SK-N-SH treated with all-trans-retinoic acid at 6 μM for 48 hours (cell line): Measurements from ENCODE around the gene OGT.

Experiments
- ATAC-seq: fragments of 200-7000 bp; cut with Tn5 transposase; 3 replicates; pipeline ENCODE4 v1.9.1; 2020; ENCODE audit warnings: mild to moderate bottlenecking, moderate library complexity
- ARNTL ChIP-seq: fragments of 450-650 bp; formaldehyde crosslinking; IDR thresholded peaks from 2 replicates; pipeline ENCODE4 v1.5.0; 2020; ENCODE audit warnings: low read depth, mild to moderate bottlenecking, moderate library complexity, borderline replicate concordance
- BACH2 ChIP-seq: fragments of 250-450 bp; sonication (Bioruptor Pico); IDR thresholded peaks from 2 replicates; pipeline ENCODE4 v1.9.0; 2021; ENCODE audit warnings: mild to moderate bottlenecking, borderline replicate concordance
- CREB5 ChIP-seq: fragments of 250-450 bp; sonication (Bioruptor Pico); IDR thresholded peaks from 2 replicates; pipeline ENCODE4 v1.5.1; 2020; ENCODE audit warnings: low read depth, mild to moderate bottlenecking, moderate library complexity
- CSDC2 ChIP-seq: fragments of 250-450 bp; sonication (Bioruptor Pico); IDR thresholded peaks from 2 replicates; pipeline ENCODE4 v1.5.0; 2020; ENCODE audit warnings: mild to moderate bottlenecking, moderate library complexity
- ESRRG ChIP-seq: fragments of 250-450 bp; sonication (Bioruptor Pico); IDR thresholded peaks from 2 replicates; pipeline ENCODE4 v1.6.1; 2021; ENCODE audit warnings: mild to moderate bottlenecking
- GLIS3 ChIP-seq: fragments of 250-450 bp; sonication (Bioruptor Pico); IDR thresholded peaks from 2 replicates; pipeline ENCODE4 v1.5.0; 2020; ENCODE audit warnings: mild to moderate bottlenecking, moderate library complexity
- OSR1 ChIP-seq: fragments of 250-450 bp; sonication (Bioruptor Pico); IDR thresholded peaks from 2 replicates; pipeline ENCODE4 v1.8.0; 2022; ENCODE audit warnings: moderate library complexity, mild to moderate bottlenecking, inconsistent platforms
- PATZ1 ChIP-seq: fragments of 250-450 bp; sonication (Bioruptor Pico); IDR thresholded peaks from 2 replicates; pipeline ENCODE4 v1.8.0; 2020; ENCODE audit warnings: mild to moderate bottlenecking, moderate library complexity, borderline replicate concordance
- POU6F1 ChIP-seq: fragments of 250-450 bp; sonication (Bioruptor Pico); IDR thresholded peaks from 2 replicates; pipeline ENCODE4 v1.8.0; 2021; ENCODE audit warnings: low read depth, mild to moderate bottlenecking, moderate library complexity, borderline replicate concordance
- PPARA ChIP-seq: fragments of 250-450 bp; sonication (Bioruptor Pico); IDR thresholded peaks from 2 replicates; pipeline ENCODE4 v1.5.0; 2020; ENCODE audit warnings: mild to moderate bottlenecking, borderline replicate concordance
- RARB ChIP-seq: fragments of 250-450 bp; sonication (Bioruptor Pico); IDR thresholded peaks from 2 replicates; pipeline ENCODE4 v1.8.0; 2021; ENCODE audit warnings: mild to moderate bottlenecking, moderate library complexity
- SNAI2 ChIP-seq: fragments of 250-450 bp; sonication (Bioruptor Pico); IDR thresholded peaks from 2 replicates; pipeline ENCODE4 v1.5.0; 2020; ENCODE audit warnings: mild to moderate bottlenecking, moderate library complexity
- TCF4 ChIP-seq: fragments of 250-450 bp; sonication (Bioruptor Pico); IDR thresholded peaks from 2 replicates; pipeline ENCODE4 v1.8.0; 2021; ENCODE audit warnings: mild to moderate bottlenecking, moderate library complexity, borderline replicate concordance
- TOX ChIP-seq: fragments of 250-450 bp; sonication (Bioruptor Pico); IDR thresholded peaks from 2 replicates; pipeline ENCODE4 v1.8.0; 2021; ENCODE audit warnings: mild to moderate bottlenecking, moderate library complexity, borderline replicate concordance
- TSHZ2 ChIP-seq: fragments of 250-450 bp; sonication (Bioruptor Pico); IDR thresholded peaks from 2 replicates; pipeline ENCODE4 v1.5.0; 2020; ENCODE audit warnings: mild to moderate bottlenecking, moderate library complexity
- ZC3H10 ChIP-seq: fragments of 250-450 bp; sonication (Bioruptor Pico); IDR thresholded peaks from 2 replicates; pipeline ENCODE4 v1.5.1; 2021; ENCODE audit warnings: mild to moderate bottlenecking, moderate library complexity
- ZFP3 ChIP-seq: fragments of 250-450 bp; sonication (Bioruptor Pico); IDR thresholded peaks from 2 replicates; pipeline ENCODE4 v1.5.0; 2020; ENCODE audit warnings: mild to moderate bottlenecking, moderate library complexity
- ZFP30 ChIP-seq: fragments of 450-650 bp; formaldehyde crosslinking; IDR thresholded peaks from 2 replicates; pipeline ENCODE4 v1.5.0; 2022; ENCODE audit warnings: mild to moderate bottlenecking, moderate library complexity
- ZNF565 ChIP-seq: fragments of 450-650 bp; formaldehyde crosslinking; conservative IDR thresholded peaks from 2 replicates; pipeline ENCODE4 v1.5.0; 2020; ENCODE audit warnings: low read depth, mild to moderate bottlenecking, moderate library complexity
- ZNF70 ChIP-seq: fragments of 450-650 bp; formaldehyde crosslinking; IDR thresholded peaks from 2 replicates; pipeline ENCODE4 v1.5.0; 2020; ENCODE audit warnings: mild to moderate bottlenecking, moderate library complexity

OGT gene

GRCh38 chrX:71514367-71515037, 18.4 kb upstream of the OGT start:
- no peak for ATAC-seq
- TF ChIP-seq TCF4 (CRISPR knock-in tag) (no peak), TSHZ2 (CRISPR knock-in tag) (no peak), POU6F1 (no peak), OSR1 (CRISPR knock-in tag) (no peak), GLIS3 (CRISPR knock-in tag) (no peak)
- TF ChIP-seq, all 23 proteins: peak for 0

GRCh38 chrX:71515038-71515396, 17.9 kb upstream of the OGT start:
- no peak for TF ChIP-seq ZNF565
- ATAC-seq, result no peak

- no peak for ATAC-seq
- TF ChIP-seq ARNTL (CRISPR knock-in tag) (no peak), PATZ1 (no peak), ZFP3 (CRISPR knock-in tag) (no peak), POU6F1 (no peak), ZFP30 (CRISPR knock-in tag) (no peak), CSDC2 (CRISPR knock-in tag) (no peak), RARB (no peak), ESRRG (CRISPR knock-in tag) (no peak), ZC3H10 (CRISPR knock-in tag) (no peak), GLIS3 (CRISPR knock-in tag) (no peak), SNAI2 (no peak), ZNF565 (no peak), BACH2 (no peak), PPARA (CRISPR knock-in tag) (no peak), CREB5 (CRISPR knock-in tag) (no peak), TCF4 (CRISPR knock-in tag) (no peak), ZNF70 (CRISPR knock-in tag) (no peak), OSR1 (CRISPR knock-in tag) (no peak)
Observed at GRCh38 chrX:71525316-71525715, 7.6 kb upstream of the OGT start.

- ATAC-seq, result peak; percentile 26
- TF ChIP-seq GLIS3 (CRISPR knock-in tag) (no peak), TCF4 (CRISPR knock-in tag) (no peak), OSR1 (CRISPR knock-in tag) (no peak), TOX (no peak), ARNTL (CRISPR knock-in tag) (no peak)
- TF ChIP-seq, all 23 proteins: peak for 0
Observed at GRCh38 chrX:71532078-71532752, 689 bp upstream of the OGT start.
